ENCODE results near the gene CCDC70. TPM values are rescaled to one million over a fixed set of nuclear protein-coding genes. Genes with fewer than 3 reads are reported as not detected.

CCDC70 gene
- total and polyA plus RNA-seq, 7 experiments from 2014 or later: not detected

GRCh38 chr13:51873117-51873798 lies 11.5 kb downstream of the CCDC70 start:
- DNase-seq (no peak), ATAC-seq (no peak)
- Mint-ChIP-seq H3K27ac (peak overlapping the region in 1 of 9 donors; percentile 27), H3K36me3 (peaks cover 0 to 3% (median 0%) of the 10 kb centered on the region in 5 donors), H3K9me3 (no peaks in the 10 kb centered on the region), H3K4me3 (no peak overlapping the region), H3K4me1 (peaks cover 0 to 4% (median 0%) of the 10 kb centered on the region in 7 donors), H3K27me3 (peaks cover 0 to 32% (median 7%) of the 10 kb centered on the region in 5 donors)
- ChIA-PET CTCF (no interaction called here), POLR2A (no interaction called here)
- Histone ChIP-seq H3K27me3 (ENCODE audit: control insufficient read depth in 2 of 2, insufficient read depth in 2 of 2, low read length in 2 of 2) (no peaks in the 10 kb centered on the region), H3K27ac (ENCODE audit: low read depth, low read length) (no peak overlapping the region), H3K4me1 (ENCODE audit: control insufficient read depth in 2 of 2, insufficient read depth in 2 of 2, low read length in 2 of 2) (no peaks in the 10 kb centered on the region), H3K9me3 (ENCODE audit: control insufficient read depth in 2 of 3, low read length in 3 of 3) (no peaks in the 10 kb centered on the region), H3K36me3 (ENCODE audit: control insufficient read depth in 2 of 3, insufficient read depth in 3 of 3, low read length in 3 of 3) (no peaks in the 10 kb centered on the region), H3K4me3 (ENCODE audit: low read length) (no peak overlapping the region)
- intact Hi-C loops (cut with micrococcal nuclease): no loop called here

- H3K36me3 Mint-ChIP-seq: peaks cover 0 to 3% (median 0%) of the 10 kb centered on the region in 5 donors
- no peak overlapping the region for H3K27ac Mint-ChIP-seq
- H3K27ac ChIP-seq (ENCODE audit: low read depth, low read length): no peak overlapping the region
- no peak overlapping the region for H3K4me3 Mint-ChIP-seq
- ATAC-seq (no peak), DNase-seq (no peak)
- POLR2A ChIA-PET: no interaction called here
- H3K4me1 ChIP-seq (ENCODE audit: control insufficient read depth in 2 of 2, insufficient read depth in 2 of 2, low read length in 2 of 2): no peaks in the 10 kb centered on the region
- peaks cover 0 to 29% (median 7%) of the 10 kb centered on the region in 5 donors for H3K27me3 Mint-ChIP-seq
- no peaks in the 10 kb centered on the region for H3K36me3 ChIP-seq (ENCODE audit: control insufficient read depth in 2 of 3, insufficient read depth in 3 of 3, low read length in 3 of 3)
- H3K27me3 ChIP-seq (ENCODE audit: control insufficient read depth in 2 of 2, insufficient read depth in 2 of 2, low read length in 2 of 2): no peaks in the 10 kb centered on the region
- intact Hi-C loops (cut with micrococcal nuclease): no loop called here
- no peak overlapping the region for H3K4me3 ChIP-seq (ENCODE audit: low read length)
- H3K4me1 Mint-ChIP-seq: peaks cover 0 to 4% (median 0%) of the 10 kb centered on the region in 7 donors
- no peaks in the 10 kb centered on the region for H3K9me3 Mint-ChIP-seq
- no peaks in the 10 kb centered on the region for H3K9me3 ChIP-seq (ENCODE audit: control insufficient read depth in 2 of 3, low read length in 3 of 3)
- CTCF ChIA-PET: no interaction called here
Observed at GRCh38 chr13:51873837-51874236, 12.1 kb downstream of the CCDC70 start.

GRCh38 chr13:51874651-51875050 lies 12.9 kb downstream of the CCDC70 start:
- Mint-ChIP-seq H3K36me3 (peaks cover 0 to 3% (median 0%) of the 10 kb centered on the region in 5 donors), H3K27me3 (peaks cover 0 to 26% (median 3%) of the 10 kb centered on the region in 5 donors), H3K4me3 (no peak overlapping the region), H3K27ac (no peak overlapping the region), H3K4me1 (peaks cover 0 to 4% (median 0%) of the 10 kb centered on the region in 7 donors), H3K9me3 (no peaks in the 10 kb centered on the region)
- no peak overlapping the region for H3K4me3 ChIP-seq (ENCODE audit: low read length)
- H3K27me3 ChIP-seq (ENCODE audit: control insufficient read depth in 2 of 2, insufficient read depth in 2 of 2, low read length in 2 of 2): no peaks in the 10 kb centered on the region
- H3K36me3 ChIP-seq (ENCODE audit: control insufficient read depth in 2 of 3, insufficient read depth in 3 of 3, low read length in 3 of 3): no peaks in the 10 kb centered on the region
- CTCF ChIA-PET: no interaction called here
- H3K9me3 ChIP-seq (ENCODE audit: control insufficient read depth in 2 of 3, low read length in 3 of 3): no peaks in the 10 kb centered on the region
- DNase-seq (no peak), ATAC-seq (no peak)
- POLR2A ChIA-PET: no interaction called here
- intact Hi-C loops (cut with micrococcal nuclease): no loop called here
- no peaks in the 10 kb centered on the region for H3K4me1 ChIP-seq (ENCODE audit: control insufficient read depth in 2 of 2, insufficient read depth in 2 of 2, low read length in 2 of 2)
- H3K27ac ChIP-seq (ENCODE audit: low read depth, low read length): no peak overlapping the region

- no peak overlapping the region for H3K27ac ChIP-seq (ENCODE audit: low read depth, low read length)
- no peaks in the 10 kb centered on the region for H3K9me3 ChIP-seq (ENCODE audit: control insufficient read depth in 2 of 3, low read length in 3 of 3)
- H3K4me1 ChIP-seq (ENCODE audit: control insufficient read depth in 2 of 2, insufficient read depth in 2 of 2, low read length in 2 of 2): no peaks in the 10 kb centered on the region
- no peak overlapping the region for H3K4me3 Mint-ChIP-seq
- no peak overlapping the region for H3K27ac Mint-ChIP-seq
- DNase-seq (no peak), ATAC-seq (no peak)
- intact Hi-C loops (cut with micrococcal nuclease): no loop called here
- peaks cover 0 to 11% (median 4%) of the 10 kb centered on the region in 5 donors for H3K36me3 Mint-ChIP-seq
- H3K27me3 ChIP-seq (ENCODE audit: control insufficient read depth in 2 of 2, insufficient read depth in 2 of 2, low read length in 2 of 2): no peaks in the 10 kb centered on the region
- peaks cover 0 to 32% (median 9%) of the 10 kb centered on the region in 11 donors for H3K9me3 Mint-ChIP-seq
- H3K4me1 Mint-ChIP-seq: peaks cover 0 to 4% (median 0%) of the 10 kb centered on the region in 7 donors
- H3K4me3 ChIP-seq (ENCODE audit: low read length): no peak overlapping the region
- H3K36me3 ChIP-seq (ENCODE audit: control insufficient read depth in 2 of 3, insufficient read depth in 3 of 3, low read length in 3 of 3): no peaks in the 10 kb centered on the region
- peaks cover 0 to 12% (median 6%) of the 10 kb centered on the region in 5 donors for H3K27me3 Mint-ChIP-seq
- ChIA-PET CTCF (no interaction called here), POLR2A (no interaction called here)
Observed at GRCh38 chr13:51879133-51879532, 17.4 kb downstream of the CCDC70 start.

GRCh38 chr13:51881296-51881695 lies 19.5 kb downstream of the CCDC70 start:
- Histone ChIP-seq H3K36me3 (ENCODE audit: control insufficient read depth in 2 of 3, insufficient read depth in 3 of 3, low read length in 3 of 3) (no peaks in the 10 kb centered on the region), H3K27me3 (ENCODE audit: control insufficient read depth in 2 of 2, insufficient read depth in 2 of 2, low read length in 2 of 2) (no peaks in the 10 kb centered on the region), H3K9me3 (ENCODE audit: control insufficient read depth in 2 of 3, low read length in 3 of 3) (no peaks in the 10 kb centered on the region), H3K27ac (ENCODE audit: low read depth, low read length) (no peak overlapping the region), H3K4me1 (ENCODE audit: control insufficient read depth in 2 of 2, insufficient read depth in 2 of 2, low read length in 2 of 2) (no peaks in the 10 kb centered on the region), H3K4me3 (ENCODE audit: low read length) (no peak overlapping the region)
- ATAC-seq: no peak
- CTCF ChIA-PET: interaction anchor here (0.6 to 0.9 kb wide), 2 partner anchors 15 to 550 kb away, joined by 3 read pairs; no protein-coding TSS in a partner anchor
- intact Hi-C loops (cut with micrococcal nuclease): no loop called here
- DNase-seq: no peak
- H3K4me1 Mint-ChIP-seq: no peaks in the 10 kb centered on the region
- H3K9me3 Mint-ChIP-seq: peaks cover 0 to 33% (median 9%) of the 10 kb centered on the region in 11 donors
- H3K36me3 Mint-ChIP-seq: peaks cover 0 to 11% (median 4%) of the 10 kb centered on the region in 5 donors
- H3K27me3 Mint-ChIP-seq: peaks cover 0 to 14% (median 3%) of the 10 kb centered on the region in 5 donors
- POLR2A ChIA-PET: no interaction called here
- no peak overlapping the region for H3K27ac Mint-ChIP-seq
- H3K4me3 Mint-ChIP-seq: no peak overlapping the region

- H3K36me3 ChIP-seq (ENCODE audit: control insufficient read depth in 2 of 3, insufficient read depth in 3 of 3, low read length in 3 of 3): no peaks in the 10 kb centered on the region
- DNase-seq (no peak), ATAC-seq (no peak)
- Mint-ChIP-seq H3K9me3 (peaks cover 0 to 33% (median 9%) of the 10 kb centered on the region in 11 donors), H3K27me3 (peaks cover 0 to 8% (median 0%) of the 10 kb centered on the region in 5 donors), H3K4me1 (no peaks in the 10 kb centered on the region), H3K4me3 (no peak overlapping the region), H3K36me3 (peaks cover 0 to 11% (median 4%) of the 10 kb centered on the region in 5 donors), H3K27ac (no peak overlapping the region)
- H3K9me3 ChIP-seq (ENCODE audit: control insufficient read depth in 2 of 3, low read length in 3 of 3): no peaks in the 10 kb centered on the region
- intact Hi-C loops (cut with micrococcal nuclease): no loop called here
- H3K27me3 ChIP-seq (ENCODE audit: control insufficient read depth in 2 of 2, insufficient read depth in 2 of 2, low read length in 2 of 2): no peaks in the 10 kb centered on the region
- no peaks in the 10 kb centered on the region for H3K4me1 ChIP-seq (ENCODE audit: control insufficient read depth in 2 of 2, insufficient read depth in 2 of 2, low read length in 2 of 2)
- H3K27ac ChIP-seq (ENCODE audit: low read depth, low read length): no peak overlapping the region
- ChIA-PET POLR2A (interaction anchor here (0.5 kb wide), 1 partner anchor 1866 kb away, joined by 5 read pairs; no protein-coding TSS in a partner anchor), CTCF (no interaction called here)
- H3K4me3 ChIP-seq (ENCODE audit: low read length): no peak overlapping the region
Observed at GRCh38 chr13:51882570-51883225, 20.9 kb downstream of the CCDC70 start.
